GM12892 (cell line): ENCODE results near the gene CDH4.

Experiments used
- DNase-seq: peaks from one replicate; pipeline ENCODE4 v3.0.0; 2011; ENCODE audit not compliant: insufficient read length
- FAIRE-seq: peaks from 2 replicates; lab custom pipeline; 2011; peaks lifted over from hg19 to GRCh38; lab: Jason Lieb, UNC
- POLR2A ChIP-seq: IDR thresholded peaks from 2 replicates; pipeline ENCODE4 v1.6.1; 2011; ENCODE audit warnings: low read depth, low read length, control low read depth
- POLR2AphosphoS5 ChIP-seq: IDR thresholded peaks from 2 replicates; pipeline ENCODE4 v1.6.1; 2011; ENCODE audit warnings: low read depth, low read length, control low read depth
- TAF1 ChIP-seq: IDR thresholded peaks from 2 replicates; pipeline ENCODE4 v1.6.1; 2011; ENCODE audit warnings: low read depth, mild to moderate bottlenecking, control low read depth, low read length, borderline replicate concordance

Gene CDH4

GRCh38 chr20:61321481-61321880 lies 69.4 kb downstream of the CDH4 start:
- DNase-seq (no peak), FAIRE-seq (no peak)

GRCh38 chr20:61322151-61322865 lies 70.2 kb downstream of the CDH4 start:
- DNase-seq, result no peak
- TF ChIP-seq POLR2A (no peak), TAF1 (no peak), POLR2AphosphoS5 (no peak)
- no peak for FAIRE-seq

More at GRCh38 chr20:61321481-61321880, 69.4 kb downstream of the CDH4 start:
- TF ChIP-seq TAF1, result no peak
- TF ChIP-seq POLR2AphosphoS5, result no peak
- no peak for TF ChIP-seq POLR2A

DNA sequence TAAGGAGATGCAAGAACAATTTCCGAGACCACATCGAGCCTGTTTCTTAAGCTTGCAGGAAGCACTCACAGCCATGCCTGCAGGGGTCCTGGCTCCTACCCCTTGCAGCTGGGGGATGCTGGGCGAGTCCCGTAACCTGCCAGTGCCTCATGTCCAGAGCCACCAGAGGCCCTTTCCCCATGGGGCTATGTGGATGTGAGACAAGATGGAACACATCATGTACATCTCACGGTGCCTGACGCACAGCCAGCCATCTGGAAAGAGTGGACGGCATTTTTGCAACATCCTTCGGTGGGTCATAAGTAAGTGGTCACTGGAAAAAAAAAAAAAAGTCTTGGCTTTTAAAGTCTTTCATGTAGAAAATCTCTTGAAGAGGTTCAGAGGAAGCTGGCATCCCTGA lies 72.8 kb downstream of the CDH4 start:
- TF ChIP-seq POLR2AphosphoS5 (no peak), TAF1 (no peak), POLR2A (no peak)
- DNase-seq, result no peak
- no peak for FAIRE-seq

GRCh38 chr20:61325718-61326117 lies 73.7 kb downstream of the CDH4 start:
- TF ChIP-seq TAF1 (no peak), POLR2A (no peak), POLR2AphosphoS5 (no peak)
- no peak for FAIRE-seq
- no peak for DNase-seq

- DNase-seq (no peak), FAIRE-seq (no peak)
- TF ChIP-seq POLR2A (no peak), POLR2AphosphoS5 (no peak), TAF1 (no peak)
These were observed 77.0 kb downstream of the CDH4 start for GRCh38 chr20:61328911-61329558.

DNA sequence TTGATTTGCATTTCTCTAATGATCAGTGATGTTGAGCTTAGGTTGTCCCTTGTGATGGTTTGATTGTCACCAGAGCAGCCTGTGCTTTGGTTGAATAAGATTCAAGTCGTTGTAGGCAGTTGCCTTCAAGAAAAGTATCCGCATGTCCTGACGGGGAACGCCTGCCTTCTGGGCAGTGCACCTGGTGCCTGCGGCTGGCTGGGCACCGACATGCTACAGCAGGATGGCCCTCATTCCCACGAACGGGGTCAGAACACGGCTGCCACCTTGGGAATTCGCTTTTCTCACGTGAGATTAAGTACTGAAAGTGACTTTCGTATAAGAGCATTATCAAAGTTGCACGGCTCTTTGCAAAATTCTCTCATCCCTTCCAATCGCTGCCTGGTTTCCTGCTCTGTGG lies 78.4 kb downstream of the CDH4 start:
- FAIRE-seq (no peak), DNase-seq (no peak)
- no peak for TF ChIP-seq TAF1
- no peak for TF ChIP-seq POLR2AphosphoS5
- no peak for TF ChIP-seq POLR2A

GRCh38 chr20:61331543-61331942 lies 79.5 kb downstream of the CDH4 start:
- FAIRE-seq (no peak), DNase-seq (peak; percentile 26)
- no peak for TF ChIP-seq TAF1
- TF ChIP-seq POLR2A, result no peak
- no peak for TF ChIP-seq POLR2AphosphoS5

GRCh38 chr20:61332016-61332975 lies 80.2 kb downstream of the CDH4 start:
- no peak for DNase-seq
- FAIRE-seq, result no peak
- TF ChIP-seq POLR2AphosphoS5 (no peak), TAF1 (no peak)

DNA sequence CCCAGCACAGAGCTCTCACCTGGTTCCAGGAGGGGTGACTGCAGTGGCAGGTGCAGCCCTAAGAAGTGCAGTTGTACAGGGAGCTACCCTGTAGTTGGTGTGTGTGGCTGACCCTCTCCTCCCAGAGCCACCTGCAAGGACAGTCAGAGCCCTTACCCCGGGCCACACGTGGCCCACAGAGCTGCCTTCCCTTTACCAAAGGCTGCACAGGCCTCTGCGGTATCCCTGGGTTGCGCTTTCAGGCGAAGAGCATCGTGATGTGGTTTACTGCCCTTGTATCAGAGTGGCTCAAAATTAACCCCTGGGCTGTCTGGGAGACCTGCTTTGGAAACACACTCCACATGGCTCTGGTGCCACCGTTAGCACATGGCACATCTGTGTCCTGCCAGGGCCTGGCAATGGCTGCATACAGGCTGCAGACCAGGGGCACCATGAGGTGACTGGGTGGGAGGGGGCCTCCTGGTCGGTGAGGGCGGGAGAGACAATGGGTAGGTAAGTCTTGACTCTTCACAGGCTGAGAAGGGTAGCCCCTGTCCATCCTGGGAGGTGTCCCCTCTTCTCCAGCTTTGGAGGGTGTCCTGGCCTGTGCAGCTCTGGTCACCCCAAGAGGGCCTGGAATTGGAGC lies 81.5 kb downstream of the CDH4 start:
- TF ChIP-seq POLR2A, result no peak
- TF ChIP-seq TAF1, result no peak
- no peak for TF ChIP-seq POLR2AphosphoS5
- no peak for DNase-seq
- FAIRE-seq, result no peak

DNA sequence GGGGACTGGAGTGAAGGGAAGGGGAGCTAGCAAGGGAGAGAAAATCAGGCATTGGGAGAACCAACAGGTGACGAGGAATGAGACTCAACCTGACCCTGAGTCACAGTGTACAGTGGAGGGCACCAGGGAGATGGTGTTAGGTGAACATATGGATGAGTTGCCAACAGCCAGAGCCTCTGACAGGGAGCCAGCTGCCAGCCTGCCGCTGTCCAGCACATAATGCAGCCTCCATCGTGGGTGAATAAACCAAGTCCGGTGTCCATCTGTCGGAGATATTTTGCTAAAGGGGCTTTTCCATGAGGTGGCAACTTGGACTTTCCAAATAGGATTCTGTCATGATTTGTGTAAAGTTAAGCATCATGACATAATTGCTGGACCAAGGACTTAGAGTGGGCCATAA lies 88.1 kb downstream of the CDH4 start:
- no peak for FAIRE-seq
- TF ChIP-seq POLR2AphosphoS5, result no peak
- TF ChIP-seq TAF1, result no peak
- TF ChIP-seq POLR2A, result no peak

GRCh38 chr20:61341605-61342004 lies 89.5 kb downstream of the CDH4 start:
- DNase-seq (no peak), FAIRE-seq (no peak)

More for the DNA sequence above, 88.1 kb downstream of the CDH4 start:
- DNase-seq, result no peak

More at GRCh38 chr20:61341605-61342004, 89.5 kb downstream of the CDH4 start:
- TF ChIP-seq TAF1 (no peak), POLR2AphosphoS5 (no peak), POLR2A (no peak)
